ENCODE results near the gene LYPD3.

LYPD3 gene

GRCh38 chr19:43505941-43506340 is 40.5 kb upstream of the LYPD3 start:
- H3K36me3 ChIP-seq (ENCODE audit: control insufficient read depth, insufficient read depth, low read length), result no peaks in the 10 kb centered on the region
- no peak overlapping the region for H3K18ac ChIP-seq (ENCODE audit: low read length)
- no peak for DNase-seq
- no peak overlapping the region for H2AK5ac ChIP-seq (ENCODE audit: low read length)
- no peaks in the 10 kb centered on the region for H3K79me1 ChIP-seq (ENCODE audit: low read length)
- H3K4me1 ChIP-seq (ENCODE audit: control insufficient read depth, low read depth, low read length), result peaks cover 2% of the 10 kb centered on the region
- H2BK5ac ChIP-seq (ENCODE audit: low read length), result no peak overlapping the region
- no peak overlapping the region for H3K27ac ChIP-seq (ENCODE audit: low read depth, low read length)
- H4K5ac ChIP-seq (ENCODE audit: low read length), result no peak overlapping the region
- WGBS (ENCODE audit: extremely low coverage, insufficient coverage, low lambda C conversion rate), result no CpG with 5 or more reads among the region's 5 CpGs
- H3K23ac ChIP-seq (ENCODE audit: low read length), result no peak overlapping the region
- no peak overlapping the region for H3K56ac ChIP-seq (ENCODE audit: low read length)
- H3K4ac ChIP-seq (ENCODE audit: low read depth, low read length), result no peak overlapping the region
- no peak overlapping the region for H2BK120ac ChIP-seq (ENCODE audit: low read depth, low read length)
- H3K79me2 ChIP-seq (ENCODE audit: control insufficient read depth, insufficient read depth, low read length), result no peaks in the 10 kb centered on the region
- H3K9ac ChIP-seq (ENCODE audit: low read length), result no peak overlapping the region
- no peak overlapping the region for H4K8ac ChIP-seq (ENCODE audit: low read depth, low read length)
- no peak overlapping the region for H3K4me2 ChIP-seq (ENCODE audit: low read length)
- H3K27me3 ChIP-seq (ENCODE audit: insufficient read depth, low read length, poor library complexity), result peaks cover 4% of the 10 kb centered on the region
- H2BK15ac ChIP-seq (replicated peaks; ENCODE audit: low read depth), result no peak overlapping the region
- no peak overlapping the region for H3K4me3 ChIP-seq (ENCODE audit: low read length)

GRCh38 chr19:43505186-43505456 is 39.7 kb upstream of the LYPD3 start:
- Histone ChIP-seq H2BK5ac (ENCODE audit: low read length) (no peak overlapping the region), H3K4ac (ENCODE audit: low read depth, low read length) (no peak overlapping the region), H3K36me3 (ENCODE audit: control insufficient read depth, insufficient read depth, low read length) (no peaks in the 10 kb centered on the region), H3K56ac (ENCODE audit: low read length) (no peak overlapping the region), H3K23ac (ENCODE audit: low read length) (no peak overlapping the region), H2BK120ac (ENCODE audit: low read depth, low read length) (no peak overlapping the region), H4K5ac (ENCODE audit: low read length) (no peak overlapping the region), H3K79me1 (ENCODE audit: low read length) (no peaks in the 10 kb centered on the region), H3K27ac (ENCODE audit: low read depth, low read length) (no peak overlapping the region), H2BK15ac (replicated peaks; ENCODE audit: low read depth) (no peak overlapping the region), H3K79me2 (ENCODE audit: control insufficient read depth, insufficient read depth, low read length) (no peaks in the 10 kb centered on the region), H4K8ac (ENCODE audit: low read depth, low read length) (no peak overlapping the region), H3K9ac (ENCODE audit: low read length) (no peak overlapping the region), H3K18ac (ENCODE audit: low read length) (no peak overlapping the region), H3K4me2 (ENCODE audit: low read length) (no peak overlapping the region), H3K4me1 (ENCODE audit: control insufficient read depth, low read depth, low read length) (peaks cover 2% of the 10 kb centered on the region), H3K27me3 (ENCODE audit: insufficient read depth, low read length, poor library complexity) (peaks cover 4% of the 10 kb centered on the region), H3K4me3 (ENCODE audit: low read length) (no peak overlapping the region), H2AK5ac (ENCODE audit: low read length) (no peak overlapping the region)
- no CpG with 5 or more reads among the region's 3 CpGs for WGBS (ENCODE audit: extremely low coverage, insufficient coverage, low lambda C conversion rate)
- DNase-seq, result no peak

GRCh38 chr19:43504426-43505185 is 39.2 kb upstream of the LYPD3 start, which contains the start of gene PHLDB3:
TSS of gene PHLDB3 (minus strand) at chr19:43504746. CDS start at chr19:43504118, 628 bp downstream.
- Histone ChIP-seq H3K18ac (ENCODE audit: low read length) (no peak within 1 kb of the TSS), H2AK5ac (ENCODE audit: low read length) (no peak within 1 kb of the TSS), H4K5ac (ENCODE audit: low read length) (no peak within 1 kb of the TSS), H3K27ac (ENCODE audit: low read depth, low read length) (no peak within 1 kb of the TSS), H2BK15ac (replicated peaks; ENCODE audit: low read depth) (no peak within 1 kb of the TSS), H3K79me1 (ENCODE audit: low read length) (no peaks in the 10 kb centered on the region), H3K56ac (ENCODE audit: low read length) (peak within 1 kb of the TSS; percentile 91), H3K36me3 (ENCODE audit: control insufficient read depth, insufficient read depth, low read length) (no peaks in the 10 kb centered on the region), H4K8ac (ENCODE audit: low read depth, low read length) (peak within 1 kb of the TSS; percentile 43), H3K4ac (ENCODE audit: low read depth, low read length) (no peak within 1 kb of the TSS), H3K27me3 (ENCODE audit: insufficient read depth, low read length, poor library complexity) (peaks cover 4% of the 10 kb centered on the region), H2BK5ac (ENCODE audit: low read length) (no peak within 1 kb of the TSS), H3K4me3 (ENCODE audit: low read length) (peak within 1 kb of the TSS; percentile 68), H3K79me2 (ENCODE audit: control insufficient read depth, insufficient read depth, low read length) (no peaks in the 10 kb centered on the region), H3K23ac (ENCODE audit: low read length) (peak within 1 kb of the TSS; percentile 45), H2BK120ac (ENCODE audit: low read depth, low read length) (no peak within 1 kb of the TSS), H3K4me2 (ENCODE audit: low read length) (peak within 1 kb of the TSS; percentile 92), H3K9ac (ENCODE audit: low read length) (peak within 1 kb of the TSS; percentile 79), H3K4me1 (ENCODE audit: control insufficient read depth, low read depth, low read length) (peaks cover 2% of the 10 kb centered on the region)
- no CpG with 5 or more reads among the region's 42 CpGs for WGBS (ENCODE audit: extremely low coverage, insufficient coverage, low lambda C conversion rate)
- peak; percentile 36 for DNase-seq

- Histone ChIP-seq H2AK5ac (ENCODE audit: low read length) (no peak overlapping the region), H3K4me2 (ENCODE audit: low read length) (peak overlapping the region; percentile 92), H3K56ac (ENCODE audit: low read length) (peak overlapping the region; percentile 91), H2BK120ac (ENCODE audit: low read depth, low read length) (no peak overlapping the region), H2BK15ac (replicated peaks; ENCODE audit: low read depth) (no peak overlapping the region), H3K4me3 (ENCODE audit: low read length) (peak overlapping the region; percentile 68), H3K4ac (ENCODE audit: low read depth, low read length) (no peak overlapping the region), H3K36me3 (ENCODE audit: control insufficient read depth, insufficient read depth, low read length) (no peaks in the 10 kb centered on the region), H4K5ac (ENCODE audit: low read length) (no peak overlapping the region), H3K79me2 (ENCODE audit: control insufficient read depth, insufficient read depth, low read length) (no peaks in the 10 kb centered on the region), H3K27ac (ENCODE audit: low read depth, low read length) (no peak overlapping the region), H3K9ac (ENCODE audit: low read length) (peak overlapping the region; percentile 79), H3K18ac (ENCODE audit: low read length) (no peak overlapping the region), H3K27me3 (ENCODE audit: insufficient read depth, low read length, poor library complexity) (peaks cover 4% of the 10 kb centered on the region), H3K79me1 (ENCODE audit: low read length) (no peaks in the 10 kb centered on the region), H4K8ac (ENCODE audit: low read depth, low read length) (no peak overlapping the region), H3K4me1 (ENCODE audit: control insufficient read depth, low read depth, low read length) (peaks cover 2% of the 10 kb centered on the region), H2BK5ac (ENCODE audit: low read length) (no peak overlapping the region), H3K23ac (ENCODE audit: low read length) (no peak overlapping the region)
- peak; percentile 95 for DNase-seq
- no CpG with 5 or more reads among the region's 64 CpGs for WGBS (ENCODE audit: extremely low coverage, insufficient coverage, low lambda C conversion rate)
These were observed 38.4 kb upstream of the LYPD3 start for GRCh38 chr19:43503501-43504425.

GRCh38 chr19:43502419-43502976 is 37.1 kb upstream of the LYPD3 start:
- no peak overlapping the region for H2BK120ac ChIP-seq (ENCODE audit: low read depth, low read length)
- H3K4me3 ChIP-seq (ENCODE audit: low read length), result no peak overlapping the region
- H2BK15ac ChIP-seq (replicated peaks; ENCODE audit: low read depth), result no peak overlapping the region
- H2AK5ac ChIP-seq (ENCODE audit: low read length), result no peak overlapping the region
- peaks cover 4% of the 10 kb centered on the region for H3K27me3 ChIP-seq (ENCODE audit: insufficient read depth, low read length, poor library complexity)
- H2BK5ac ChIP-seq (ENCODE audit: low read length), result no peak overlapping the region
- no peaks in the 10 kb centered on the region for H3K79me2 ChIP-seq (ENCODE audit: control insufficient read depth, insufficient read depth, low read length)
- H3K18ac ChIP-seq (ENCODE audit: low read length), result no peak overlapping the region
- no peak overlapping the region for H3K9ac ChIP-seq (ENCODE audit: low read length)
- H3K36me3 ChIP-seq (ENCODE audit: control insufficient read depth, insufficient read depth, low read length), result no peaks in the 10 kb centered on the region
- no peak overlapping the region for H3K27ac ChIP-seq (ENCODE audit: low read depth, low read length)
- no peak overlapping the region for H4K5ac ChIP-seq (ENCODE audit: low read length)
- no peak overlapping the region for H3K23ac ChIP-seq (ENCODE audit: low read length)
- WGBS (ENCODE audit: extremely low coverage, insufficient coverage, low lambda C conversion rate), result no CpG with 5 or more reads among the region's 23 CpGs
- no peak overlapping the region for H4K8ac ChIP-seq (ENCODE audit: low read depth, low read length)
- no peak overlapping the region for H3K56ac ChIP-seq (ENCODE audit: low read length)
- H3K4ac ChIP-seq (ENCODE audit: low read depth, low read length), result no peak overlapping the region
- H3K4me1 ChIP-seq (ENCODE audit: control insufficient read depth, low read depth, low read length), result peaks cover 2% of the 10 kb centered on the region
- H3K79me1 ChIP-seq (ENCODE audit: low read length), result no peaks in the 10 kb centered on the region
- no peak for DNase-seq
- H3K4me2 ChIP-seq (ENCODE audit: low read length), result no peak overlapping the region

Measured in mesendoderm (in vitro differentiated cells).